K562 treated with DMSO at 1 percent for 4 hours (cell line): Measurements from ENCODE around the gene CACNA1A. TPM values are rescaled to one million over a fixed set of nuclear protein-coding genes. Genes with fewer than 3 reads are reported as not detected.

ENCODE experiments used
- total RNA-seq: library from RNA; unstranded; fragments of 300-600 nt; gene quantifications from 2 replicates; pipeline ENCODE4 v1.2.3, GENCODE V29; 2022; ENCODE audit not compliant: insufficient read depth

CACNA1A gene
- not detected in 2 replicates for total RNA-seq

GRCh38 chr19:13506471-13506820 is at the start of gene CACNA1A:
CACNA1A (minus strand) TSS chr19:13506479; CDS start chr19:13506224, 255 bp downstream.

